NCI-H2196 (cell line): ENCODE measurements around the gene IL2RG.

Source experiments
- DNase-seq: peaks from one replicate; lab custom pipeline; 2025; ENCODE audit not compliant: unreplicated experiment; lab: John Stamatoyannopoulos, UW

IL2RG gene

GRCh38 chrX:71109051-71109450, 2.3 kb downstream of the IL2RG start:
- DNase-seq: no peak

- DNase-seq: no peak
These were observed 3.5 kb downstream of the IL2RG start for GRCh38 chrX:71107762-71108360.

- DNase-seq: no peak
These were observed 4.1 kb downstream of the IL2RG start for GRCh38 chrX:71107245-71107644.

- no peak for DNase-seq
These were observed 5.0 kb downstream of the IL2RG start, which contains the start of gene CXorf65 for GRCh38 chrX:71106427-71106826. Gene CXorf65 (minus strand): TSS chrX:71106740. CDS start chrX:71106556, 184 bp downstream.

- DNase-seq: no peak
These were observed 5.7 kb downstream of the IL2RG start for GRCh38 chrX:71105628-71106027.

- no peak for DNase-seq
These were observed 8.0 kb downstream of the IL2RG start for GRCh38 chrX:71103110-71103983.

GRCh38 chrX:71102292-71102691, 9.1 kb downstream of the IL2RG start:
- no peak for DNase-seq

- DNase-seq: no peak
These were observed 10.5 kb downstream of the IL2RG start for GRCh38 chrX:71100581-71101505.

- DNase-seq: no peak
These were observed 11.6 kb downstream of the IL2RG start for GRCh38 chrX:71099736-71100135.

- no peak for DNase-seq
These were observed 12.3 kb downstream of the IL2RG start for GRCh38 chrX:71098951-71099506.

GRCh38 chrX:71098302-71098701, 13.1 kb downstream of the IL2RG start:
- DNase-seq: no peak

GRCh38 chrX:71096760-71097032, 14.7 kb downstream of the IL2RG start:
- no peak for DNase-seq

GRCh38 chrX:71095981-71096759, 15.2 kb downstream of the IL2RG start:
- no peak for DNase-seq

- peak; percentile 71 for DNase-seq
These were observed 15.8 kb downstream of the IL2RG start, which contains the start of gene FOXO4 for GRCh38 chrX:71095555-71095980. Gene FOXO4 (plus strand): TSS chrX:71095851. CDS start chrX:71096529, 678 bp downstream.

- no peak for DNase-seq
These were observed 16.3 kb downstream of the IL2RG start for GRCh38 chrX:71095033-71095432.

GRCh38 chrX:71091263-71091662, 20.1 kb downstream of the IL2RG start:
- DNase-seq: no peak

- no peak for DNase-seq
These were observed 25.5 kb downstream of the IL2RG start for GRCh38 chrX:71085900-71086299.

- DNase-seq: no peak
These were observed 28.6 kb downstream of the IL2RG start for GRCh38 chrX:71082822-71083221.

- DNase-seq: no peak
These were observed 29.2 kb downstream of the IL2RG start for GRCh38 chrX:71082124-71082647.
